Natural killer cell (primary cell): ENCODE data around the gene CCDC197. TPM values are rescaled to one million over a fixed set of nuclear protein-coding genes. Genes with fewer than 3 reads are reported as not detected.

Source experiments
- ATAC-seq, 3 donors: fragments of 150-1000 bp in 2 of 3; fragments of 200-7000 bp in 1 of 3; cut with Tn5 transposase; 1 replicate in 1 of 3; 2 replicates in 2 of 3; pipeline ENCODE4 v1.10.0; 2021; ENCODE audit warnings: mild to moderate bottlenecking in 2 of 3, moderate library complexity in 2 of 3
- DNase-seq, 2 donors: peaks; one replicate each; pipeline versions ENCODE4 v3.0.0 to v3.0.0-alpha.2; 2013 to 2021; ENCODE audit warnings: mixed read lengths in 1 of 2
- H3K27ac ChIP-seq: one replicate; pipeline ENCODE4 v1.5.1; 2013; ENCODE audit warnings: mild to moderate bottlenecking, low read length
- H3K27me3 ChIP-seq: one replicate; pipeline ENCODE4 v1.6.1; 2013; ENCODE audit warnings: low read length; ENCODE audit not compliant: control insufficient read depth, insufficient read depth
- H3K36me3 ChIP-seq: one replicate; pipeline ENCODE4 v1.6.1; 2013; ENCODE audit warnings: low read length; ENCODE audit not compliant: control insufficient read depth, insufficient read depth
- H3K4me1 ChIP-seq: one replicate; pipeline ENCODE4 v1.6.1; 2013; ENCODE audit warnings: low read length; ENCODE audit not compliant: control insufficient read depth, insufficient read depth
- H3K4me3 ChIP-seq: one replicate; pipeline ENCODE4 v1.5.1; 2013; ENCODE audit warnings: low read length
- H3K9me3 ChIP-seq: one replicate; pipeline ENCODE4 v1.6.1; 2013; ENCODE audit warnings: low read length; ENCODE audit not compliant: control insufficient read depth, insufficient read depth
- H3K27ac Mint-ChIP-seq, 2 donors: one replicate each; pipeline ENCODE4 v1.8.0; 2022; ENCODE audit warnings: mild to moderate bottlenecking in 2 of 2, mixed read lengths in 2 of 2, moderate library complexity in 1 of 2
- H3K27me3 Mint-ChIP-seq, 2 donors: one replicate each; pipeline ENCODE4 v1.8.0; 2022; ENCODE audit warnings: low read depth in 2 of 2, mixed read lengths in 2 of 2
- H3K36me3 Mint-ChIP-seq: one replicate; pipeline ENCODE4 v1.8.0; 2022; ENCODE audit warnings: mixed read lengths
- H3K4me1 Mint-ChIP-seq, 2 donors: one replicate each; pipeline ENCODE4 v1.8.0; 2022; ENCODE audit warnings: mixed read lengths in 2 of 2
- H3K4me3 Mint-ChIP-seq: one replicate; pipeline ENCODE4 v1.8.0; 2022; ENCODE audit warnings: mild to moderate bottlenecking, moderate library complexity, mixed read lengths
- H3K9me3 Mint-ChIP-seq, 2 donors: one replicate each; pipeline ENCODE4 v1.8.0; 2022; ENCODE audit warnings: mixed read lengths in 2 of 2
- CTCF ChIP-seq: fragments of 200-600 bp; IDR thresholded peaks from one replicate; pipeline ENCODE4 v1.8.0; 2022; ENCODE audit warnings: antibody characterized with exemption
- WGBS: methylation state at CpG from one replicate; pipeline ENCODE4 v1.1.7; 2013; ENCODE audit warnings: missing lambda C conversion rate; ENCODE audit not compliant: insufficient coverage; 5-methylcytosine and 5-hydroxymethylcytosine counted together
- intact Hi-C: fragments of 100-400 bp; cut with micrococcal nuclease; formaldehyde crosslinking; loops from one replicate; pipeline ENCODE4 v1.14.2; 2022
- total RNA-seq, 4 donors: library from RNA; stranded (reverse); fragments of 120-200 nt in 1 of 4; gene quantifications; one replicate each; pipeline versions ENCODE4 v1.2.3 to v1.2.4, GENCODE V29; 2013 to 2022

The CCDC197 gene
- total RNA-seq, 3 donors from 2014 or later (not counting 1 experiment from before 2014, with no cell fraction given), result not detected

DNA sequence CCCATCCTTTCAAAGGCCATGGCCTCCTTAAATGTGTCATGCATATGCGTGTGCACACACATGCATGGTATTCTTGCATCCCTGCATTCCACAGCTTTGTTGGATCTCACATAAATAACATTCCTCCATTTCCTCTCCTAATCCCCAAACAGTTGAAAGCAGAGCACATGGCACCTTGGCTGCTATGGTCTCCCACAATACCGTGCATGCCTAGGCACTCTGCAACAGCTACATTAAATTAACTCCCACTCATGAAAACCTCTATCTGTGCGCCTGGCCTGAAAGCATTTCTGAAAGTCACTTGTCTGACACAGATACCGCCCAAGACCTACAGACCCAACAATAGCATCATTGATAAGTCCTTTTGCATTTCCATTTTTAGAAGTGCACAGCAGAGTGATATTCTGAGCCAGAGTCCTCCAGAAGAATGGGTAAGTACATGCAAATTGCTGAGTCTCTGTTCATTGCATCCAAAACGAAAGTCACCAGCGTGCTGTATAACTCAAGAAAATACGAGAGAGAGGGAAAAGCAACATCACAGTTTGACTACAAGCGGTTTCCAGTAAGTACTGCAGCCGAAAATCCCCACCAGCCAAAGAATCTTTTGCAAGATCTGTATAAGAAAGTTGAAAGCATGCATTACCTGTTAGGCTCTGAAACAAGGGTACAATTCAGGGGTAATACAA is 21.2 kb upstream of the CCDC197 start:
- intact Hi-C loops, result no loop called here
- Mint-ChIP-seq H3K4me1 (peaks cover 36 to 37% of the 10 kb centered on the region in 2 donors), H3K27me3 (peaks cover 8 to 12% of the 10 kb centered on the region in 2 donors), H3K9me3 (peaks cover 2% of the 10 kb centered on the region in 2 donors), H3K36me3 (no peaks in the 10 kb centered on the region), H3K27ac (peak overlapping the region in 1 of 2 donors; percentile 19), H3K4me3 (no peak overlapping the region)
- H3K4me1 ChIP-seq, result peaks cover 42% of the 10 kb centered on the region
- H3K9me3 ChIP-seq, result peaks cover 14% of the 10 kb centered on the region
- WGBS, result 63% methylated on average over 9 of the region's 9 CpGs
- DNase-seq, result peak in 1 of 2 donors; percentile 55
- no peak for ATAC-seq
- peaks cover 5% of the 10 kb centered on the region for H3K27me3 ChIP-seq
- H3K36me3 ChIP-seq, result no peaks in the 10 kb centered on the region
- no peak overlapping the region for H3K27ac ChIP-seq
- no peak for TF ChIP-seq CTCF
- H3K4me3 ChIP-seq, result no peak overlapping the region

GRCh38 chr14:93976477-93977057 is 20.5 kb upstream of the CCDC197 start, which contains the start of gene ASB2:
Gene ASB2 (minus strand): TSS chr14:93976570. CDS start chr14:93964539, 12,031 bp downstream.
- peak in 1 of 2 donors; percentile 39 for DNase-seq
- Mint-ChIP-seq H3K36me3 (no peaks in the 10 kb centered on the region), H3K27ac (peak within 1 kb of the TSS in 1 of 2 donors; percentile 22), H3K4me1 (peaks cover 30 to 31% of the 10 kb centered on the region in 2 donors), H3K4me3 (no peak within 1 kb of the TSS), H3K27me3 (peaks cover 8 to 12% of the 10 kb centered on the region in 2 donors), H3K9me3 (peaks cover 2% of the 10 kb centered on the region in 2 donors)
- H3K27ac ChIP-seq, result no peak within 1 kb of the TSS
- H3K4me1 ChIP-seq, result peaks cover 36% of the 10 kb centered on the region
- no peaks in the 10 kb centered on the region for H3K36me3 ChIP-seq
- H3K4me3 ChIP-seq, result no peak within 1 kb of the TSS
- no peak for ATAC-seq
- H3K27me3 ChIP-seq, result peaks cover 5% of the 10 kb centered on the region
- WGBS, result 27% methylated on average over 12 of the region's 12 CpGs
- no peak for TF ChIP-seq CTCF
- intact Hi-C loops, result no loop called here
- peaks cover 14% of the 10 kb centered on the region for H3K9me3 ChIP-seq

GRCh38 chr14:93977171-93977570 is 19.9 kb upstream of the CCDC197 start:
- intact Hi-C loops, result no loop called here

More at GRCh38 chr14:93977171-93977570, 19.9 kb upstream of the CCDC197 start:
- Histone ChIP-seq H3K4me1 (peaks cover 36% of the 10 kb centered on the region), H3K27me3 (peaks cover 5% of the 10 kb centered on the region), H3K36me3 (no peaks in the 10 kb centered on the region), H3K9me3 (peaks cover 14% of the 10 kb centered on the region), H3K27ac (no peak overlapping the region), H3K4me3 (no peak overlapping the region)
- Mint-ChIP-seq H3K4me3 (no peak overlapping the region), H3K27ac (peak overlapping the region in 1 of 2 donors; percentile 22), H3K36me3 (no peaks in the 10 kb centered on the region), H3K27me3 (peaks cover 8 to 12% of the 10 kb centered on the region in 2 donors), H3K4me1 (peaks cover 29 to 31% of the 10 kb centered on the region in 2 donors), H3K9me3 (peaks cover 2% of the 10 kb centered on the region in 2 donors)
- TF ChIP-seq CTCF, result no peak
- ATAC-seq (no peak), DNase-seq (no peak)
- 96% methylated on average over 5 of the region's 5 CpGs for WGBS
